GM12891 (cell line): ENCODE data around the gene ERGIC1.

Experiments used
- PAX5 ChIP-seq: IDR thresholded peaks from 2 replicates; pipeline ENCODE4 v1.6.1; 2011; ENCODE audit warnings: low read length, moderate library complexity, mild to moderate bottlenecking; ENCODE audit not compliant: insufficient read depth, severe bottlenecking
- POLR2A ChIP-seq: IDR thresholded peaks from 2 replicates; pipeline ENCODE4 v1.6.1; 2011; ENCODE audit warnings: low read depth, low read length, control low read depth
- POLR2AphosphoS5 ChIP-seq: IDR thresholded peaks from 2 replicates; pipeline ENCODE4 v1.6.1; 2011; ENCODE audit warnings: low read depth, low read length, control low read depth
- POU2F2 ChIP-seq: IDR thresholded peaks from 2 replicates; pipeline ENCODE4 v1.6.1; 2011; ENCODE audit warnings: low read depth, mild to moderate bottlenecking, control low read depth, low read length, moderate library complexity
- SPI1 ChIP-seq: IDR thresholded peaks from 2 replicates; pipeline ENCODE4 v1.6.1; 2011; ENCODE audit warnings: low read depth, low read length, control low read depth
- TAF1 ChIP-seq: IDR thresholded peaks from 2 replicates; pipeline ENCODE4 v1.6.1; 2011; ENCODE audit warnings: low read depth, low read length, control low read depth

GRCh38 chr5:172883066-172883465 lies 49.0 kb downstream of the ERGIC1 start:
- no peak for TF ChIP-seq SPI1
- TF ChIP-seq POLR2A: no peak
- TF ChIP-seq POLR2AphosphoS5: no peak
- TF ChIP-seq PAX5: no peak
- no peak for TF ChIP-seq TAF1
- no peak for TF ChIP-seq POU2F2
